ENCODE measurements around the gene TOR1AIP2.
"Not testable (repeated sequence)": the region's sequence is repeated elsewhere in the genome, so short reads cannot be mapped to it uniquely, and the experiment has no call there.

Gene TOR1AIP2

GRCh38 chr1:179875596-179876299 is 1.9 kb downstream of the TOR1AIP2 start:
- DNase-seq, result no peak

DNA sequence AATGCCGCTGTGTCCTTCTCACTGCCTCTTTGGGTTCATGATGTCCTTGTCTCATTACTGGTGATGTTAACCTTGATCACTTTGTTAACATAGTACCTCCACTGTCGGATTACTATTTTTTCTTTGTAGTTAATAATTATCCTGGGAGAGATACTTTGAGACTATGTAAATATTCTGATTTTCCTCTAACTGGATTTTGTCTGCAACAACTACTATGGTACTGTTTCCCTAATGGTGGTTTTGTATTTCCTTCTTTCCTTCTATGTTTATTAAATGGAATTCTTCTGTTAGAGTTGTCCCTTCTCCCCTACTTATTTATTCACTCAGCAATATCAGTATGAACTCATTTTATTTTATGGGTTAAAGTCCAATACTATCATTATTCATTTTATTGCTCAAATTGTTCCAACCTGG is 4.2 kb downstream of the TOR1AIP2 start:
- no peak for DNase-seq

GRCh38 chr1:179872558-179872957 is 5.0 kb downstream of the TOR1AIP2 start:
- no peak for DNase-seq

DNA sequence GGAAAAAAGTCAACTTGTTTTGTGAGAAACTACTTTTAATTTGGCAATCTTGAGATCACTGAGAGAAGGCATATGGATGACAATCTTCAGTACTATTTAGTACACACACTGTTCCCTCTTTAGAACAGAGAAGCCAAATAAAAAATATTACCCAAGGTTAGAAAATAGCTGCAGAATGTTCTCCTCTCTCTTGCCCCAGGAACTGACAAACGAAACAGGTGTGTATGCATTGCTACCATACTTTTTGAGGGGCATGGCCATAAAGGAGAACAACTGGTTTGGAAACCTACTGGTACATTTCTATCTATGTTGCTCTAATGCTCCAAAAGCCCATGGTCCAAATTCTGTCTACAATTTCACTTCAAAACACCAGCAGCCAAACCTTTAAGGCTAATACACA is 5.7 kb downstream of the TOR1AIP2 start:
- no peak for DNase-seq

DNA sequence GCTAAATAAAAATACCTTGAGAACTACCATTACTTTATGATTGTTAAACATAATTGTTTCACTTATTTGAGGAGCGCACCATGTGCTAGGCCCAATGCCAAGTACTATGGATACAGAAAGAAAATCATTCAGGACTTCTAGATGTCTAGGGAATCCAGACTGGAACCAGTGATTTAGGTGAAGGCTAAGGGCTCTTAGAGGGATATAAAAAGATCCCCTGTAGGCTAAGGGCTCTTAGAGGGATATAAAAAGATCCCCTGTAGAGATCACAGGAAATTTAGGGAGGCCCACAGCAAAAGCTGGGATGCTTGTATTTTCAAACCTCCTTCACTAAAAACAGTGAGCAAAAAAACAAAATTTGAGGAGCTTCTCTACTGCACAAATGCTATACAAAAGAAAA is 6.7 kb downstream of the TOR1AIP2 start:
- no peak for DNase-seq

- peak; percentile 52 to 66 for DNase-seq
Measured at GRCh38 chr1:179867493-179868330, 9.9 kb downstream of the TOR1AIP2 start.

DNA sequence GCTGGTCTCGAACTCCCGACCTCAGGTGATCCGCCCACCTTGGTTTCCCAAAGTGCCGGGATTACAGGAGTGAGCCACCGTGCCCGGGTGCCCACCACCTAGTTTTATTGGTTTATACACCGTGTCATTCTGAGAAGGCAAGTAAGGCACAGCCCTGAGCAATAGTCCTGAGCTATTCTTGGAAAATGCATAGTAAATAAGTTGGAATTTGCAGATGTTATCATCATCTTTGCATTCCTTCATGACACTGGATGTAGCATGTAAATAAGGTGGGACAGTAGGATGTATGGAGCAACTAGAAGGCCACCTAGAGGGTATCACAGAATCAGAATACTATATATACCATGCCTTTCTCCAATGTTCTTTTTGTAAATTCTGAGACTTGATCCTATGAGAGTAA is 11.0 kb downstream of the TOR1AIP2 start:
- no peak for DNase-seq

DNA sequence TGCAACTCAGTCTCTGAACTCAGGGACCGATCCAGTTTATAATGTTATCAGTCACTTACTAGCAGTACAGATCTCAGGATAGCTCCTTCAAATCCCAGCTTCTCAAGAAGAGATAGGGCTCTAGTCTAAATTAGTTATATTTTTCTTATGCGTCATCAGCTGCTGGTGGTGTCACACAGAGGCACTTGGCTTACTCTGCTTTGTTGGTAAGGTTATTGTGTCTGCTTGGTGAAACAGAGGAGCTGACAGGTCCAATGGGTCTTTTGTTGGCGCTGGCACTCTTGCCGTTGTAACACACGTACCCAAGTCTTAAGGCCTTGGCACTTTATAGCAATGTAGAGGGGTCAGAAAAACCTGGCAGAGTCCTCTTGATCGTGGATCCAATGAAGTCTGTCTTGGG is 12.2 kb downstream of the TOR1AIP2 start:
- DNase-seq, result no peak

- DNase-seq, result no peak
Measured at GRCh38 chr1:179860652-179861051, 17.0 kb downstream of the TOR1AIP2 start.

DNA sequence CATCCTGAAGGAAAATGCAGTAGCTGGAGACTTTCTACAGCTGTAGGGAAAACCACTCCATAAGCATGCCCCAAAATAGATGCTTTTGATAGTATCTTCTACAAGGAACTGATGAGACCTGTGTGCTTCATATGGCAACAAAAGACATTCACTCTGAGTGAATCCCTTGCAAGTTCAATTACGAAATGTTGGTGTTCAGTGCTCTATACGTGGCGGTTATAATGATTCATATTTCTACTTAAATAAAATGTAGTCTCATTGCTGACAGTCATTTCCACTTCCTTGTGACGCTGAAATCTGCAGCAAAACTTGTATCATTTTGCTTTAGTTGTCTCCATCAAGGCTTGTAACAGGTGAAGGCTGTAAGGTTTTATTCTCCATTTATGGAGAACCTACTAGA is 20.6 kb downstream of the TOR1AIP2 start:
- DNase-seq, result no peak

DNA sequence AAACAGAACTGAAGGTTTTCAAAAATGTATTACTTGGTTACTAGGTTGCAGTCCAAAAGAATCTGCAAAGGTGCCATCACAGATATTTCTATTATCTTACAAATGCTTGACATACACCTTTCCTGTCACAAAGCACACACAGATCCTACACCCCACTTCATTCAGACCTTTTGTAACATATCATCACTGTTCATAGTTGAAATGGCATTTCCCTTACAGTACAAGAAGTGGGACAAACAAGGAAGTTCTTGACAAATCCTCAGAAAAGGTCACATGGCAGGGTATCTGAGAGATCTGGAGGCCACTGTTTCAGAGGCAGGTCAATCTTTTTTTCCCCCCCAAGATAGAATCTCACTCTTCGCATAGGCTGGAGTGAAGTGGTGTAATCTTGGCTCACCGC is 21.3 kb downstream of the TOR1AIP2 start:
- DNase-seq, result no peak

- not testable (repeated sequence) for DNase-seq
Measured at GRCh38 chr1:179855831-179856230, 21.8 kb downstream of the TOR1AIP2 start.

DNA sequence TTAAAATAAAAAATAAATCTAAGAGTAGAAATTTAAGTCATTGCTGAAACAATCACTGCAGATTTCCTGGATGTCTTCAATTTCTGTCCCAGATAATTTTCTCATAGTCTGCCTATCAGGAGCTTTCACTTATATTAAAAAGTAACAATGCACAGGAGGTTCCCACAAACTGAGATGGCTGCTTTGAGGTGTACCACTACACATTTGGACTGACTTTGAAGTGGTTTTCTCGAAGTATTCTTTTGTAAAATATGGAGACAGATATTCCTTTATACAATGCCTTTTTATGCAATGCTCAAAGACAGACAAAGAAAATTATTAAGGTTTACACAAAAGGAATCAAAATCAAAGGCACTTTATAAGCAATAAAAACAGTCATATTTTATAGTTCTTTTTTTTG is 24.5 kb downstream of the TOR1AIP2 start:
- no peak for DNase-seq

DNA sequence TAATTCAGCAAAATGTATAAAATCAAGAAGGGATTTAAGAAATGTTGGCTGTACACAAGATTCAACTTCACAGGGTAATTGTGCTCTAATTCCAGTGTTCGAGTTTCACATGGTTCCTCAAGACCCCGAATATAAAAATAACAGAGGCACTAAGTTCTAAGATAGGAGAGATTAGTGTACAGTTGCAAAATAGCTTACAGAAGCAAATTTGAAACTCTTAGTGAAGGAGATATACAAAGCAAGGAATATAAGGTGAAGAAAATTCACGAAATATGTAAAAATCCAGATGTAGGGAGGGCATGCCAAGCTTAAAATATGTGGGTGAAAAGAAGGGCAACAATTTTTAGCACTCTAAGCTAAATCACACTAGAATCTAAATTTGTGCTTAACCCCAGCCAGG is 29.4 kb downstream of the TOR1AIP2 start:
- DNase-seq, result no peak

GRCh38 chr1:179840107-179840506 is 37.5 kb downstream of the TOR1AIP2 start:
- DNase-seq, result no peak

- DNase-seq, result not testable (repeated sequence)
Measured at GRCh38 chr1:179836686-179837445, 40.7 kb downstream of the TOR1AIP2 start.

- no peak for DNase-seq
Measured at GRCh38 chr1:179831852-179832699, 45.5 kb downstream of the TOR1AIP2 start.

DNA sequence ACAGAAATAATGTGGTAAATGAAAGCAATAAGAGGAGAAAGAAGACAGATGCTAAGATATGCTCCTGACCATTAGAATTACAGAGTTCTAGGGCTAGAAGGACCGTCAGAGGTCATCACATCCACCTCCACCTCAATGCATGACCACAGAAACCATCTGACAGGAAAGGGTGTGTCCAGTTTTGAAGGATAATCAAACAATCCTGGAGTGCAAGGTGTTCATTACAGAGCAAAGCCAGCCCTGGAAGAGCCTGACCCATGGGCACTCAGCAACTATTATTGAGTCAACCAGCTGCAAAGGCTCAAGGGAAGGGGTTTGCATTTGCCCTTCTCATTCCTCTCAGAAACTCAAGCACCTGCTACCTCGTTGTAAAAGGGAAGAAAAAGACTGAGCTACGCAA is 46.4 kb downstream of the TOR1AIP2 start:
- DNase-seq, result no peak

GRCh38 chr1:179828554-179829110 is 49.0 kb downstream of the TOR1AIP2 start:
- DNase-seq, result no peak

- no peak for DNase-seq
Measured at GRCh38 chr1:179826626-179827280, 50.9 kb downstream of the TOR1AIP2 start.

GRCh38 chr1:179825798-179826460 is 51.7 kb downstream of the TOR1AIP2 start:
- DNase-seq, result no peak
